GM18526 (cell line): ENCODE measurements around the gene SFMBT1.

Experiments used
- POLR2A ChIP-seq: IDR thresholded peaks from 3 replicates; pipeline ENCODE4 v1.6.1; 2011; ENCODE audit not compliant: insufficient read length; ENCODE audit errors: extremely low read depth

The SFMBT1 gene

GRCh38 chr3:53078656-53079055 is 32.8 kb upstream of the SFMBT1 start:
- TF ChIP-seq POLR2A = no peak

- no peak for TF ChIP-seq POLR2A
These were observed 31.8 kb upstream of the SFMBT1 start for GRCh38 chr3:53077476-53078220.

- no peak for TF ChIP-seq POLR2A
These were observed 29.9 kb upstream of the SFMBT1 start for GRCh38 chr3:53075743-53076140.

- TF ChIP-seq POLR2A = no peak
These were observed 29.2 kb upstream of the SFMBT1 start for GRCh38 chr3:53074761-53075742.

- TF ChIP-seq POLR2A = no peak
These were observed 28.5 kb upstream of the SFMBT1 start for GRCh38 chr3:53074366-53074696.

- no peak for TF ChIP-seq POLR2A
These were observed 27.9 kb upstream of the SFMBT1 start for GRCh38 chr3:53073553-53074365.

GRCh38 chr3:53072653-53073552 is 27.0 kb upstream of the SFMBT1 start:
- peak; percentile 12 for TF ChIP-seq POLR2A

GRCh38 chr3:53071882-53072431 is 26.1 kb upstream of the SFMBT1 start:
- no peak for TF ChIP-seq POLR2A

GRCh38 chr3:53069422-53070068 is 23.7 kb upstream of the SFMBT1 start:
- TF ChIP-seq POLR2A = no peak

GRCh38 chr3:53068176-53068575 is 22.3 kb upstream of the SFMBT1 start:
- no peak for TF ChIP-seq POLR2A

GRCh38 chr3:53067567-53067966 is 21.7 kb upstream of the SFMBT1 start:
- no peak for TF ChIP-seq POLR2A

- no peak for TF ChIP-seq POLR2A
These were observed 20.1 kb upstream of the SFMBT1 start for GRCh38 chr3:53065841-53066480.

- no peak for TF ChIP-seq POLR2A
These were observed 17.0 kb upstream of the SFMBT1 start for GRCh38 chr3:53062905-53063304.

GRCh38 chr3:53056442-53056841 is 10.6 kb upstream of the SFMBT1 start:
- no peak for TF ChIP-seq POLR2A

- TF ChIP-seq POLR2A = no peak
These were observed 6.1 kb upstream of the SFMBT1 start for GRCh38 chr3:53051929-53052328.
